HT1080 (cell line): ENCODE data around the gene TENM4. TPM values are rescaled to one million over a fixed set of nuclear protein-coding genes. Genes with fewer than 3 reads are reported as not detected.

Source experiments
- DNase-seq: peaks from one replicate; pipeline ENCODE4 v3.0.0-alpha.2; 2015; ENCODE audit warnings: low read depth
- total RNA-seq: library from RNA; depleted of rRNA; stranded (reverse); fragments of >200 nt; shearing (Covaris generic); gene quantifications from 2 replicates; pipeline ENCODE4 v1.2.3, GENCODE V29; 2014

The TENM4 gene
- total RNA-seq, 1 experiment from 2014 or later, result 33.5 TPM

- no peak for DNase-seq
Observed at GRCh38 chr11:79035881-79036280, 404.9 kb downstream of the TENM4 start.

DNA sequence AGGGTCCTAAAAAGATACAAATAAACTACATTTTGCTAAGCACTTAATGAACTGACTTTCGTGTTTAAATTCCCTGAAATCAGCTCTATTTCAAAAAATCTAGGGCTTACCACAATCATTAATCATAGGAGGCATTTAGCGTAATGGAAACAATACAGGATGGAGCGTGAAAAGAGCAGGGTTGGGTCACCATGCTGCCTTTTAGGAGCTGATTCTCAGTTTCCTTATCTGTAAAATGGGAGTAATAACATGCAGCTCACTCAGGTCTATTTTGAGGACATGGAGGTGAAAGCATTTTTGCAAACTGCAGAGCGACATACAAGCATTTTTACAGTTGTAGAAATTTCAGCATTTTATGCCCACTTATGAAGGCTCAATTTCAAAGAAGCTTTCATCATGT is 407.0 kb downstream of the TENM4 start:
- DNase-seq, result no peak

DNA sequence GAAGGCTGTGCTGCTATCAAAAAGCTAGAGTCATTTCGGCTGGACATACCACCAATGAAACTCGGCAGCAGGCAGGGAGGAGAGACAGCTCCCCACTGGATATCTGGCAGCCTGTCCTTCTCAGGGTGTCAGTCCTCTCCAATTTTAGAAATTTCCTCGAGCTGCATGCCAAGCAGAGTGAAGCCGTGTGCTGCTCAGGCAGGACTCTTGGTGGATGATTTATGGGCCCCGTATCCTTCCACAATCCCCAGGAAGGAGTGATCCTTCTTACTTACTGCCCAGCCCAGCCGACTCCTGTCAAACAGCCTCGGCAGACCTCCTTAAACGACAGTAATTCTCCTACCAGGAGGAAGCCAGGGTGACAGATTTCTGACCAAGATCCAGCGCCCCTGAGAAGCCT is 410.4 kb downstream of the TENM4 start:
- no peak for DNase-seq

DNA sequence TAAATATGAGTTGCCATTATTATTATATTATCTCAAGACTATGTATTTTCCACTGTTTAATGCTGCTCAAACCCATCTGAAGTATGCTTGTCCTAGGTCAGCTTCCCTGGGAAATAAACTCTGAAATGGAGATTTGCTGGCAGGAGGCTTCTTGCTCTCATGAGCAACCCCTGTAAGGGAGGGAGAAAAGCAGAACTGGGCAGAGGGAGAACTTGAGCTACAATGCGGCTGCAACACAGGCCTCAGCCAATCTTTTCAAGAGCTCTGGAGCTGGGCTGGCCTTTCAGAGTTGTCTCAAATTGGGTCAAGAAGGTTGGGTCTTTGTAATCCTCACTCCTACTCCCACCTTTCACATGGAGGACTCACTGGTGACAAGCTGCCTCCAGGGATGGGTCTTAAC is 412.6 kb downstream of the TENM4 start:
- no peak for DNase-seq

DNA sequence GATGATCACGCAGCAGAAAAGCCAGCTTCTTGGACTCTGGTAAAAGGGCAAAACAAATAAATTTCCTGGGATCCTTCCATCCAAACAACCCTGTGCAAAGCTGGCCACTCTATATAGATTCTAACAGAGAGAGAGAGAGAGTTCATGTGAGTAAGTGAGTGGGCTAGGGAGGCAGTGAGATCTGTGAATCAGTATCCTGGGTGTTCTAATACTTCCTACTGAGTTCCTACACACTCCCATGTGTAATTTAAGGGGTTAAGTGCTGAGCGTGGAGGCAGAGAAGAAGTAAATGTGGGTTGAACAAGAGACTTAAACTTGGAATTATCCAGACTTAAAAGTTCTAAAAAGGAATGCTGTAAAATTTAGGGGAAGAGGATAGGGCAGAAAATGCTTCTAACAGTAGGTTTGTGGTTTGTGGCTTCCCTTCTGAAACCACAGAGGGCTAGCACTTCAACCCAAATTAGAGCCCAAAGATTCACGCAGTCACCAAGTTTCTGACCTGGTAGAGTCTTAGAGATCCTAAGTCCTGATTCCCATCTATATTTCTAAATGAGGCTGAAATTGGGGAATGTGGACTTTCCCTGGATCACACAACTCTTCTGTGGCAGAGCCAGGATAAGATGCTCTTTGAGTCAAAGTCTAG is 413.9 kb downstream of the TENM4 start:
- DNase-seq, result peak; percentile 48

DNA sequence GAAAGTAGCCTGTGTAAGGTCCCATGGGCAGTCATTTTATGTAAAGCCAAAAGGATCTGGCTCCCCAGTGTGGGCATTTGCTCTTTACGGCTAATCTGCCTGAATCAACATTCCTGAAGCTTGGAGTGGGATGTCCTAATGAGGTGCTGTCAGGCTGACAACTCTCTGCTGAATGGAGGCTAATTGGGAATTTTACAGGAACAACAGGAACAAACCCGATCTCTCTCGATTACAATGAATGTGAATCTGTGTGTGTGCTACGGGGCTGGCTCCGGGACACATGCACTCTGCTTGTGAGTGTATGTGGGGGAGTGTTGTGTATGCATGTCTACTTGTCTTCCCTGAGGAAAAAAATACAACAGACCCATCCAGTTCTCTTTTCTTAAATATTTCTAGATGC is 415.2 kb downstream of the TENM4 start:
- no peak for DNase-seq

DNA sequence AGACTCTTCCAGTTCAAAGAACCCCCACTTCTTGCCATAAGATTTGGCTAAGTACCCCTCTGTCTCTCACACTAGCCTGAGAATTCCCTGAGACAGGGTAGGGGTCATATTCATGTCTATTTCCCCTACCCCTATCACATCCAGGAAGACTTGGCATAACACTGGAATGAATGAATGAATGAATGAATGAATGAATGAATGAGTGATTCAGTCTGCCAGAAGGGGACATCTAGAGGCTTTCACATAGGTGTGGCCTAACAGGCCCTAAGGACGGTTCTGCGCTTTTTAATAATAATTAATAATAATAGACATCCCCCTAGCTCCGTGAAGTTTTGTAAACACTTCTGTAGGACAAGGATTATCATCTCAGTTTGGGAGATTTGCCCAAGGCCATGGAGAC is 415.7 kb downstream of the TENM4 start:
- no peak for DNase-seq

GRCh38 chr11:79022265-79022664 is 418.6 kb downstream of the TENM4 start:
- no peak for DNase-seq

GRCh38 chr11:79021601-79022000 is 419.2 kb downstream of the TENM4 start:
- DNase-seq, result no peak

DNA sequence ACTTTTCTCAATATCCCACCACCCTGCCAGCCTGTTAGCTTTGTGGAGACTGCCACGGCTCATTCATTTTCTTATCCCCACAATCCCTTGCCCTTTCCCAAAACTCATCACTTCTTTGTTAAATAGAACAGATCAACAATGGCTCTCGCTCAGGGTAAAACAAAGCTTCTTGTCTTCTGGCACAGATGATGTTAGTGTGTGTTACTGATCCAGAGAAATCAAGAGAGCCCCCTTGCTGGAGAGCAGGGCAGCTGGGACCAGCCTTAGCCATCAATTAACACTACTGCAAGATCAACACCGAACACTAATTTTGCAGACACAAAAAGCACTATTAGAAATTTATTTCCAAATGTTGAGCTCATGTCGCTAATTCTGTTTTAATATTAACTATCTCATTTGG is 420.9 kb downstream of the TENM4 start:
- no peak for DNase-seq

GRCh38 chr11:79019277-79019676 is 421.6 kb downstream of the TENM4 start:
- no peak for DNase-seq

DNA sequence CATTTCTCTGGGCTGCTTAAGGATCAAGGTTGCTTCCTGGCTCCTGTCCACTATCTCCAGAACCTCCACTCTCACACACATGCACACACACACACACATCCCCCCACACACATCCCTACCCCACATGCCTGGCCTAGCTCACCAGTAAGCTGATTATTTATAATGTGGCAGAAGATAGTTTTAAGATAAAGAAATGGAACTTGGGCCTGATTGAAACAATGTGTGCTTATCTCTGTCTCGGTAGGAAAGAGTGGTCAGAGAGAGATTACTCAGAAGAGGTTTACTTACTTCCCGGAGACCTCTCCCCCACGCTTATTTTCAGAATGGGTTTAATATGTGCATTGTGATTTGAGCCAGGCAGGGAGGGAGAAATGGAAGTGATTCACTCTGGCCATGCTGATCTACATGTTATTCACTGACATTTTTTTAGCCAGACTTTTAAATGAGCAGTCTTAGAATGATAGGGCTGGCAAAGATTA is 422.4 kb downstream of the TENM4 start:
- peak; percentile 90 for DNase-seq

GRCh38 chr11:79017811-79018210 is 423.0 kb downstream of the TENM4 start:
- DNase-seq, result no peak

DNA sequence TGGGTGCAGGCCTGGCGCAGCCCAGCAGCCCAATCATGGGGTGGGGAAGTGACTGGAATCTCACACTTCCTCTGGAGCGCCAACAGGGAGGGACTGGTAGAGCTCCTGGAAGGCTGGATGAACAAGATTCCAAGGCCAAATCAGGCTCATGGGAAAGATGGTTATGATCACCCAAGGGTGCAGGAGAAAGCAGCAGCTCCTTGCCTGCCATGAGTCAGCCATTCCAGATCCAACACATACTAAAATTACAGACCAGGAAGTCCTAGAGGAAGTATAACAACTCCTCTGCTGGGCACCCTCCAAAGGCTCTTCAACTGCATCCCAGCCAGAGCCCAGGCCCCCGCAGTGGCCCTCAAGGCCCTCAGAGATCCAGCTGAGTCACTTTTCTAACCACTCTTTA is 427.3 kb downstream of the TENM4 start:
- DNase-seq, result peak; percentile 66

DNA sequence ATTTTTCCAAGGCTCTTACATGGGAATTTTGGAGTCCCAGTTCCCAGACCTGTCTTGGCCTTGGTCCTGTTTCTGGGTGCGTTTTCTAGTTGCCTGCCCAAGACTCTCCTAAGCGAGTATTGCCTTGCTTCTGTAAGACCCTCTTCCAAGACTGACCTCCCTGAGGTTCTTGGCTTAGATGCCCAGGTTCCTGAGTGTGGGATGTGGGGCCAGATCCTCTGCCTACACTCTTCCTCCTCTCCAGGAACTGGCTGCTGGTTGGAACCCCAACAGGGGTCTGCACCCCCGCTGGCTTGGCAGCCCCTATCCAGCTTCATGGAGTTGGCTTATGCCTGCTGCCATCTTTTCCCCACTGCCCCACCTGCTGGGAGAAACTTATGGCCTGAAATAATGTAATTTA is 429.5 kb downstream of the TENM4 start:
- no peak for DNase-seq

GRCh38 chr11:79007771-79008402 is 432.9 kb downstream of the TENM4 start:
- no peak for DNase-seq

DNA sequence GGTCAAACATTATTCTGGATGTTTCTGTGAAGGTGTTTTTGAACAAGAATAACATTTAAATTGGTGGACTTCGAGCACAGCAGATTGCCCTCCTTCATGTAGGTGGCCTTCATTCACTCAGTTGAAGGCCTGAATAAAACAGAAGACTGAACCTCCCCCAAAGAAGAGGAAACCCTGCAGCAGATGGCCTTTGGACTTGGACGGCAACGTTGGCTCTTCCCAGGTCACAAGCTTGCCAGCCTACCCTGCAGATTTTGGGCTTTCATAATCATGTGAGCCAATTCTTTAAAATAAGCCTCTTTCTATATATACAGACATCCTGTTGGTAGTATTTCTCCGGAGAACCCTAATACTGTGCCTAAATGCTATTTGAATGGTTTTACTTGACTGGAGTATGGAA is 434.0 kb downstream of the TENM4 start:
- DNase-seq, result no peak

GRCh38 chr11:78996007-78996406 is 444.8 kb downstream of the TENM4 start:
- no peak for DNase-seq

- no peak for DNase-seq
Observed at GRCh38 chr11:78995171-78995570, 445.7 kb downstream of the TENM4 start.

GRCh38 chr11:78993802-78994430 is 446.9 kb downstream of the TENM4 start:
- DNase-seq, result no peak

- no peak for DNase-seq
Observed at GRCh38 chr11:78991681-78992080, 449.1 kb downstream of the TENM4 start.

DNA sequence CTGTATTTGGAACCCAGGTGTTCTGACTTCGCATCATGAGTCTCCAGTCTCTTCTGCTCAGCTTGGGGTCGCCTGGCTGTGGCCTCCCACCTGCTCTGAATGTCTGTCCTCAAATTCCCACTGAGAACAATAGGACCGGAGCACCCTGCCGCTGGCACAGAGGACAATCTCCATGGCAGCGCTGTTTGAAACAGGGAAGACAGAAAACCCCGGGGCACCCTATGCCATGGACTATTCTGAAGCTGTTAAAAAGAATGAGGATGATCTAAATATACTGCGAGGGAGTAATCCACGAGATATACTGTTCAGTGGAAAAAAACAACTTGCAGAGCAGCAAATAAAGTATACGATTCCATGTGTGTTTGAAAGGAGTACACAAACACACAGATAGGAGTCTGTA is 450.6 kb downstream of the TENM4 start:
- DNase-seq, result no peak

GRCh38 chr11:78987748-78988147 is 453.1 kb downstream of the TENM4 start:
- no peak for DNase-seq
